Upper lobe of left lung (tissue), 4 donors: ENCODE measurements around the gene ERP44.

ENCODE experiments used
- EP300 ChIP-seq, 4 donors: sonication (generic); formaldehyde crosslinking; IDR thresholded peaks; one replicate each; pipeline ENCODE4 v1.5.1; 2017; ENCODE audit warnings: antibody characterized with exemption in 4 of 4, control low read depth in 2 of 4
- POLR2AphosphoS5 ChIP-seq, 2 donors: sonication (generic); formaldehyde crosslinking; IDR thresholded peaks; one replicate each; pipeline ENCODE4 v1.5.1; 2017; ENCODE audit warnings: antibody characterized with exemption in 2 of 2
- TF ChIP-seq, protein P1 (sequence below), 6 experiments: fragments of 450-650 bp in 4 of 6; fragments of 200-600 bp in 2 of 6; sonication (generic) in 2 of 6; IDR thresholded peaks; one replicate each; pipeline ENCODE4 v1.5.1; 2016 to 2019; ENCODE audit warnings: antibody characterized with exemption in 6 of 6

DNA sequence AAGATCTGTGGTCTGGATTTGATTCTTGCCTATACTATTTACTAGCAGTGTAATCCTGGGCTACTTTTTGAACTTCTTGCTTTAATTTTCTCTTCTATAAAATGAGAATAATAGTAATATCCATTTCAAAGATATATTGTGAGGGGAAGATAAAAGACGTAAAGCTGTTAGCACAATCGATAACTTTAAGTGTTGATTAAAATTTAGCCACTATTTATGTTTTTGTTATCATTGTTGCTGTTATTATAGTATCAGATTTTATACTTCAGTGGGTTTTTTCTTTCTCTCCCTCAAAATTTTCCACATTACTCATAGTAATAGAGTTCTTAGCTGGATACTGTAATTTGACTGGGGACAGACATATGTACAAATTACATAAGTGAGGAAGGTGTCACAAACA is 150.3 kb downstream of the ERP44 start:
- TF ChIP-seq POLR2AphosphoS5 (IDR thresholded peaks at IDR 0.05) (no peak), EP300 (IDR thresholded peaks at IDR 0.05) (no peak)
- TF ChIP-seq, protein P1, sequence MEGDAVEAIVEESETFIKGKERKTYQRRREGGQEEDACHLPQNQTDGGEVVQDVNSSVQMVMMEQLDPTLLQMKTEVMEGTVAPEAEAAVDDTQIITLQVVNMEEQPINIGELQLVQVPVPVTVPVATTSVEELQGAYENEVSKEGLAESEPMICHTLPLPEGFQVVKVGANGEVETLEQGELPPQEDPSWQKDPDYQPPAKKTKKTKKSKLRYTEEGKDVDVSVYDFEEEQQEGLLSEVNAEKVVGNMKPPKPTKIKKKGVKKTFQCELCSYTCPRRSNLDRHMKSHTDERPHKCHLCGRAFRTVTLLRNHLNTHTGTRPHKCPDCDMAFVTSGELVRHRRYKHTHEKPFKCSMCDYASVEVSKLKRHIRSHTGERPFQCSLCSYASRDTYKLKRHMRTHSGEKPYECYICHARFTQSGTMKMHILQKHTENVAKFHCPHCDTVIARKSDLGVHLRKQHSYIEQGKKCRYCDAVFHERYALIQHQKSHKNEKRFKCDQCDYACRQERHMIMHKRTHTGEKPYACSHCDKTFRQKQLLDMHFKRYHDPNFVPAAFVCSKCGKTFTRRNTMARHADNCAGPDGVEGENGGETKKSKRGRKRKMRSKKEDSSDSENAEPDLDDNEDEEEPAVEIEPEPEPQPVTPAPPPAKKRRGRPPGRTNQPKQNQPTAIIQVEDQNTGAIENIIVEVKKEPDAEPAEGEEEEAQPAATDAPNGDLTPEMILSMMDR (IDR thresholded peaks at IDR 0.05): no peak
